ENCODE data around the gene SYT15. TPM values are rescaled to one million over a fixed set of nuclear protein-coding genes. Genes with fewer than 3 reads are reported as not detected.
A peak's percentile ranks its signal among the peaks of the same experiment; 100 is the strongest.

Gene SYT15
- total RNA-seq, 6 donors from 2014 or later: 11.6 to 52.4 (median 25.4) TPM

DNA sequence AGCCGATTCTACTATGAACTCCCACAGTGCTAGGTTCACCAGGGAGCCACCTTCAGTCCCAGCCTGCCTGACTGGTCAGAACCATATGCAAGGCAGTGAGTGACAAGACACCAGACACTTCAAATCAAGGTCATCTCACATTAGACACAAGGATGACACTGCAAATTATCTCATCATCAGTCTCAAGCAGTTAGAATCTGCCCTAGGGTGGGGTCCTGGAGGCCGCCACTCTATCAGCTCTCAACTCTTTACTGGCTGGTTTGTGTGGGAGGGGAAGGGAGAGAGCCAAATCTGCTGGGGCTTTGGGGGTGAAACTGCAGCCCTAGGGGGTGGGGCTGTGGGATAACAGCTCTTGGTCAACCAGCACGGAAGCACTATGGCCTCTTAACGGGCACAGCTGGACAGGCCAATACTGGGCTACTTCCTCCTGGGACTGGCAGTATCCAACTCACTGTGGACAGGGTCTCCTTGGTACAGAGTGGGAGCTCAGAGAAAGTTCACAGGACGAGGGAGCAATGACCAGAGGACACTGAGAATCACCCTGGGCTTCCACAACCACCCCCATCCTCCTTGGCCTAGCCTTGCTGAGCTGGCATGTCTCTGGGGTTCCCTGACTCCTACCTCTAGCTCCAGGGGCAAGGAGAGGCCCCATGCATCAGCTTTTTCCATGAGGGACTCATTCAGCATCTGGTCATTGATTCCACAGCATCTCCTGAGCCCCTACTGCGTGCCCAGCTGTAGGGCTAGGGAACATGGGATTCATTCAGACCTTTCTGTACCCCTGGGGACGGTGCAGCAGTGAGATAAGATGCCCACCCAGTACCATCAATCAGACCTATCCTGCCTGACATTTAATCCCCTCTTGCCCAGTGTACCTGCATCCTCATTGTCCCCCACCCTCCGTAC lies 27.9 kb upstream of the SYT15 start:
- 76 to 79% methylated on average over 8 of the region's 8 CpGs for WGBS, 2 donors
- peak in 1 of 2 donors; percentile 19 for DNase-seq
- ATAC-seq (ENCODE audit: low FRiP score in 2 of 2): no peak

GRCh38 chr10:46551701-46552525 lies 27.0 kb upstream of the SYT15 start:
- Histone ChIP-seq H3K4me1 (peaks cover 9 to 18% (median 13%) of the 10 kb centered on the region in 4 donors), H3K27ac (no peak overlapping the region), H3K27me3 (peaks cover 0 to 14% (median 8%) of the 10 kb centered on the region in 4 donors), H3K4me3 (no peak overlapping the region), H3K9me3 (no peaks in the 10 kb centered on the region), H3K36me3 (peaks cover 0 to 9% (median 1%) of the 10 kb centered on the region in 4 donors)
- TF ChIP-seq POLR2AphosphoS5 (IDR thresholded peaks at IDR 0.05) (no peak), POLR2A (IDR thresholded peaks at IDR 0.05) (no peak), EP300 (IDR thresholded peaks at IDR 0.05) (no peak)
- TF ChIP-seq, protein P1, sequence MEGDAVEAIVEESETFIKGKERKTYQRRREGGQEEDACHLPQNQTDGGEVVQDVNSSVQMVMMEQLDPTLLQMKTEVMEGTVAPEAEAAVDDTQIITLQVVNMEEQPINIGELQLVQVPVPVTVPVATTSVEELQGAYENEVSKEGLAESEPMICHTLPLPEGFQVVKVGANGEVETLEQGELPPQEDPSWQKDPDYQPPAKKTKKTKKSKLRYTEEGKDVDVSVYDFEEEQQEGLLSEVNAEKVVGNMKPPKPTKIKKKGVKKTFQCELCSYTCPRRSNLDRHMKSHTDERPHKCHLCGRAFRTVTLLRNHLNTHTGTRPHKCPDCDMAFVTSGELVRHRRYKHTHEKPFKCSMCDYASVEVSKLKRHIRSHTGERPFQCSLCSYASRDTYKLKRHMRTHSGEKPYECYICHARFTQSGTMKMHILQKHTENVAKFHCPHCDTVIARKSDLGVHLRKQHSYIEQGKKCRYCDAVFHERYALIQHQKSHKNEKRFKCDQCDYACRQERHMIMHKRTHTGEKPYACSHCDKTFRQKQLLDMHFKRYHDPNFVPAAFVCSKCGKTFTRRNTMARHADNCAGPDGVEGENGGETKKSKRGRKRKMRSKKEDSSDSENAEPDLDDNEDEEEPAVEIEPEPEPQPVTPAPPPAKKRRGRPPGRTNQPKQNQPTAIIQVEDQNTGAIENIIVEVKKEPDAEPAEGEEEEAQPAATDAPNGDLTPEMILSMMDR (IDR thresholded peaks at IDR 0.05): no peak
- WGBS, 2 donors: 76 to 86% methylated on average over 12 of the region's 12 CpGs
- ATAC-seq (ENCODE audit: low FRiP score in 2 of 2) (no peak), DNase-seq (peak in 1 of 2 donors; percentile 20)

More for the DNA sequence above, 27.9 kb upstream of the SYT15 start:
- peaks cover 0 to 9% (median 1%) of the 10 kb centered on the region in 4 donors for H3K36me3 ChIP-seq
- peaks cover 3 to 18% (median 7%) of the 10 kb centered on the region in 4 donors for H3K4me1 ChIP-seq
- H3K4me3 ChIP-seq: no peak overlapping the region
- H3K27ac ChIP-seq: no peak overlapping the region
- TF ChIP-seq POLR2AphosphoS5 (IDR thresholded peaks at IDR 0.05): no peak
- TF ChIP-seq POLR2A (IDR thresholded peaks at IDR 0.05): no peak
- TF ChIP-seq, protein P1 (IDR thresholded peaks at IDR 0.05): no peak
- no peak for TF ChIP-seq EP300 (IDR thresholded peaks at IDR 0.05)
- no peaks in the 10 kb centered on the region for H3K9me3 ChIP-seq
- H3K27me3 ChIP-seq: peaks cover 0 to 5% (median 2%) of the 10 kb centered on the region in 4 donors

DNA sequence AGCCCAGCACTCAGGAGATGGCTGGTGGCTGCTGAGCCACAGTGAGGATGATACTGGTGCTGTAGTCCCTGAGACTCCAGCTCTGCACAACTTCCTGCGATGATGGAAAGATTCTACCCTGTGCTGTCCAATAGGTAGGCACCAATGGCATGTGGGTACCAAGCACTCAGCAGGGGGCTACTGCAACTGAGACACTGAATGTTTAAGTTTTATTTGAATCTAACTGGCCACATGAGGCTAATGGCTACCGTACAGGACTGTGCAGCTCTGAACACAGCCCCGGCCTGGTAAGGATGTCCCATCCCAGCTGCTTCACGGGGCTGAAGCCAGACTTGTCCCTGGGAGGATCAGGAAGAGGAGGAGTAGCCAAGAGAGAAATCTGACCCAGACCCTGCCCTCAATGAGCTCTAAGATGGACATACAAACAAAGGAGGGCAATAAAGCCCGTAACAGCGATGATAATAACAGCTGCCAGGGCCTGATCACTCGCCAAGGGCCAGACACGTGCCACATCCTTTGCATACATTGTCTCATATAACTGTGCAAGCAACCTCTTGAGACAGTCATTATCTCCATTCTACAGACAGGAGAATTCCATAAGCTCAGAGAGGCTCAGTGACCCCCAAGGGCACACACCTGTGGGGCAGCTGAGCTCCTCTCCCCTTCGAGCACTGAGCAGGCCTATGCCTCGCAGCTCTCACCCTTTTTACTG lies 26.2 kb upstream of the SYT15 start:
- H3K27ac ChIP-seq: no peak overlapping the region
- H3K9me3 ChIP-seq: no peaks in the 10 kb centered on the region
- TF ChIP-seq EP300 (IDR thresholded peaks at IDR 0.05) (no peak), POLR2AphosphoS5 (IDR thresholded peaks at IDR 0.05) (no peak), POLR2A (IDR thresholded peaks at IDR 0.05) (no peak)
- TF ChIP-seq, protein P1 (IDR thresholded peaks at IDR 0.05): no peak
- ATAC-seq (ENCODE audit: low FRiP score in 2 of 2): no peak
- peaks cover 0 to 20% (median 10%) of the 10 kb centered on the region in 4 donors for H3K27me3 ChIP-seq
- peaks cover 8 to 19% (median 12%) of the 10 kb centered on the region in 4 donors for H3K4me1 ChIP-seq
- 88% methylated on average over 10 of the region's 10 CpGs for WGBS, 2 donors
- DNase-seq: peak in 1 of 2 donors; percentile 21
- H3K36me3 ChIP-seq: peaks cover 0 to 9% (median 1%) of the 10 kb centered on the region in 4 donors
- H3K4me3 ChIP-seq: no peak overlapping the region

DNA sequence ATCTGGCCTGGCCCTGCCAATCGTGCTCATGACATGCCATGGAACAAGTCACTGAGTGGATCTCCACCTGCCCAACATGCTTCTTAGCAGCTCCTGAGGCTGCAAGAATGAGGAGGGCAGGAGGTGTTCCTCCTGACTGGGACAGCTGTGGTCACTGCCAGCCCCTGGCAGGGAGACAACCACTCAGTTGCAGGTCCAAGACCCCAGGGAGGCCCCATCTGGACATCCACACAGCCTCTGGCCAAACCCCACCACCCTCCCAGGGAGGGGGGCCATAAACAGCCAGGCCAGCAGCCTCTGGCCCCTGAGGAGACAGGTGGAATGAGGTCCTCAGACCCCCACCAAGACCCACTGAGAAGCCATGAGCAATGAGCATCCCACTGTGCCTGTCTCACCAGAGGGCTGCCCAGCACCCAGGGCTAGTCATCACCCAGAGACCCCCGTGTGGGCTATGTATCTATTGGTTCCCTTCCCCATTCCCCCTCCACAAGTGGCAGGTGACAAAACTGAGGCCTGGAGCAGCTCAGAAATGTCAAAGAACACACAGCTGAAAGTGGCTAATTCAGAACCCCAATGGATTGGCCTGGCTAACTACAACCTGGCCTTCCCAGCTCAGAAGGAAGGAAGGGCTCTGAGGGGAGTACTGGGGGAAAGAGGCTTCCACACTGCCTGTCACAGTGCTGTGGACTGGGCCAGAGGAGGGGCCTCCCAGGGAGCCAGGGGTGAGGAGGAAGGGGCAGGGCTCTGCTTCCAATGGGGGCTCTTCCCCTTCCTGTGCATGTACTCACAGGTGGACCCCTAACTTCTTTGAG lies 25.5 kb upstream of the SYT15 start:
- H3K4me3 ChIP-seq: no peak overlapping the region
- H3K27ac ChIP-seq: no peak overlapping the region
- TF ChIP-seq POLR2A (IDR thresholded peaks at IDR 0.05) (no peak), POLR2AphosphoS5 (IDR thresholded peaks at IDR 0.05) (no peak), EP300 (IDR thresholded peaks at IDR 0.05) (no peak)
- TF ChIP-seq, protein P1 (IDR thresholded peaks at IDR 0.05): no peak
- DNase-seq (peak; percentile 22 to 51), ATAC-seq (ENCODE audit: low FRiP score in 2 of 2) (no peak)
- peaks cover 0 to 23% (median 12%) of the 10 kb centered on the region in 4 donors for H3K27me3 ChIP-seq
- no peaks in the 10 kb centered on the region for H3K9me3 ChIP-seq
- H3K4me1 ChIP-seq: peaks cover 8 to 19% (median 12%) of the 10 kb centered on the region in 4 donors
- WGBS, 2 donors: 63 to 82% methylated on average over 2 of the region's 2 CpGs
- peaks cover 0 to 9% (median 1%) of the 10 kb centered on the region in 4 donors for H3K36me3 ChIP-seq

Measured in upper lobe of left lung (tissue), 6 donors.